GM12892 (cell line): ENCODE measurements around the gene TALDO1.

Experiments used
- DNase-seq: peaks from one replicate; pipeline ENCODE4 v3.0.0; 2011; ENCODE audit not compliant: insufficient read length
- FAIRE-seq: peaks from 2 replicates; lab custom pipeline; 2011; peaks lifted over from hg19 to GRCh38; lab: Jason Lieb, UNC
- POLR2A ChIP-seq: IDR thresholded peaks from 2 replicates; pipeline ENCODE4 v1.6.1; 2011; ENCODE audit warnings: low read depth, low read length, control low read depth
- POLR2AphosphoS5 ChIP-seq: IDR thresholded peaks from 2 replicates; pipeline ENCODE4 v1.6.1; 2011; ENCODE audit warnings: low read depth, low read length, control low read depth
- TAF1 ChIP-seq: IDR thresholded peaks from 2 replicates; pipeline ENCODE4 v1.6.1; 2011; ENCODE audit warnings: low read depth, mild to moderate bottlenecking, control low read depth, low read length, borderline replicate concordance

TALDO1 gene

GRCh38 chr11:765025-765801 is 17.9 kb downstream of the TALDO1 start:
- peak; percentile 83 for FAIRE-seq

DNA sequence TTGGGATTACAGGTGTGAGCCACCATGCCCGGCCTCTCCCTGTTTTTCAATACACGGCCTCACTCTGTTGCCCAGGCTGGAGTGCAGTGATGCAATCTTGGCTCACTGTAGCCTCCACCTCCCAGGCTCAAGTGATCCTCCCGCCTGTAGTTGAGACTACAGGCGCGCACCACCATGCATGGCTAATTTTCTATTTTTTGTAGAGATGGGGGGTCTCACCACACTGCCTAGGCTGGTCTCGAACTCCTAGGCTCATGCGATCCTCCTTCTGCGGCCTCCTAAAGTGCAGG is 18.5 kb downstream of the TALDO1 start:
- no peak for DNase-seq
- FAIRE-seq: no peak
- TF ChIP-seq POLR2A (no peak), POLR2AphosphoS5 (no peak), TAF1 (no peak)

More at GRCh38 chr11:765025-765801, 17.9 kb downstream of the TALDO1 start:
- TF ChIP-seq TAF1 (no peak), POLR2A (peak; percentile 46; the same call in 1 of the 2 replicates), POLR2AphosphoS5 (0 out of 2 replicates have a peak, but pooled peaks have one; percentile 60)
- peak; percentile 62 for DNase-seq

- no peak; the same call in 1 of the 2 replicates for TF ChIP-seq POLR2AphosphoS5
- TF ChIP-seq POLR2A: peak; percentile 35
- DNase-seq: no peak
- FAIRE-seq: peak; percentile 71
Observed at GRCh38 chr11:766106-766935, 19.1 kb downstream of the TALDO1 start.

DNA sequence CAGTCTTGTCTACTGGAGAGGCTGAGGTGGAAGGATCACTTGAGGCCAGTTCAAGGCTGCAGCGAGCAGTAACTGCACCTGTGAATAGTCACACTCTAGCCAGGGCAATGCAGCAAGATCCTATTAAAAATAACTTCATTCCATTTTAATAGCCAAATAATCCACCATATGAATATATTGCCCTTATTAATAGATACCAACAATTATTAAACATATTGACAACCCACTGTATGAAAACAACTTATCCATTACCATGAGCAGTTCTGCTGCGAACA is 19.6 kb downstream of the TALDO1 start:
- FAIRE-seq (no peak), DNase-seq (no peak)
- TF ChIP-seq TAF1: no peak
- TF ChIP-seq POLR2AphosphoS5: no peak
- TF ChIP-seq POLR2A: no peak

DNA sequence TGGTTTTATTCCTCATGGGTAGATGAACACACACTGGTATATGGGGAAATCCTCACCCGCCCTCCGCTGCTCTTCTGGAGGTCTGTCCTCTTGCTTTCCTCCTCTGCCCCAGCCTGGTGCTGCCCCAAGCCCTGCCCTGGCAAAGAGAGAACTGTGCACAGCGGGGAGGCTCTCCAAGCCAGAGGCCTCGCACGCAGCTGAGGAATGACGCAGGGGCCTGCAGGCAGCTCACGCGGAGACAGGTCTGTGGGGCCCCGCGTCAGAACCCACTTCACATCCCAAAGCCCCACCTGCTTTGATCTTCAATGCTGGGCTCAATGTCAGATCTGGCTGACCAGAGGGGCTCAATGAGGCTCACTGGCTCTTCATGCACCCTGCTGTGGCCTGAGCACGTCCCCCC is 20.0 kb downstream of the TALDO1 start:
- no peak for DNase-seq
- no peak for FAIRE-seq
- TF ChIP-seq POLR2AphosphoS5: peak; percentile 63; the same call in 1 of the 2 replicates
- peak; percentile 40; the same call in 1 of the 2 replicates for TF ChIP-seq POLR2A
- TF ChIP-seq TAF1: no peak

GRCh38 chr11:769887-770641 is 22.8 kb downstream of the TALDO1 start:
- no peak for FAIRE-seq
- no peak for DNase-seq
- TF ChIP-seq POLR2A (peak; percentile 28; the same call in 1 of the 2 replicates), POLR2AphosphoS5 (no peak), TAF1 (no peak)

DNA sequence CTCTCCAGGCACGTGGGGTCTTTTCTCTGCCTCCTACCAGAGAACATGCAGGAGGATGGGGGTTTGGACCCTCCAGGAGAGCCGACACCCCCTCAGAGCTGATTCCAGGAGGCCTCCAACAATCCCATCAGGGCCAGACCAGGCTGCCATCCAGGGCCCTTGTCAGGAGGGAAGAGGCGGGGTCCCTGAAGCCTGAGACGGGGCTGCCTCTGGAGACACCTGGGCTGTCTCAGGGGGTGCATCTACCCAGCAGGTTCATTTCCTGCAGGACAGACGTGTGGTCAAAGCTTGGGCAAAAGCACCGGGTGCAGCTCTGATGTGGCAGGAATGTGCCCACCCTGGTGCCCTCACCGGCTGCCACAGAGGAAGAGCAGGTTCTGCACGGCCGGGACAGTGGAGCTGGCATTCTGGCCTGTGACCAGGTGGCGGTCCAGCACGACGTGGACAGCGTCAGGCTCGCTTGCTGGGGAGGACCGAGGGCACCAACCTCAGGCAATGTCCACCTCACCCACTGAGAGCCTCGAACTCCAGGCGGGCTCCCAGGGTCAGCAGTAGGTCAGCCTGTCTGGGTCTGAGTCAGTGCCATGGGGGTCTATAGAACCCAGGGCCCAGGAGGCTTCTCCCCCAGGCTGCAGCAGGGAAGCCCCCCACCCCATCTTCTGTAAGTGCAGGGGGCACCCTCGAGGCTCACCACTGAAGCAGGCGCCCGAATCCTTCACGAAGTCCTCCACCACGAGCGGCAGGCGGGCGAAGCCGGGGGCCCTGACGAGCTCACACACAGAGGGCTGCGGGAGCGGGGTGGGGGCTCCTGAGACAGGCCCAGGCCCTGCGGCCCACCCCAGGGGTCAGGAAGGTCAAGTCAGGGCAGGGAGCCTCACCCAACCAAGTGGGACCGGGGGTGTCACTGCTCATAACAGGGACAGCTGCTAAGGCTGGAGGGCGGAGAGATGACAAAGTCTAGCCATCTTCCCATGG is 23.7 kb downstream of the TALDO1 start:
- FAIRE-seq (no peak), DNase-seq (no peak)
- no peak for TF ChIP-seq POLR2A
- 0 out of 2 replicates have a peak, but pooled peaks have one; percentile 2 for TF ChIP-seq POLR2AphosphoS5

- no peak for FAIRE-seq
- TF ChIP-seq TAF1 (no peak), POLR2A (no peak), POLR2AphosphoS5 (no peak)
Observed at GRCh38 chr11:771617-772204, 24.4 kb downstream of the TALDO1 start.

GRCh38 chr11:772429-773390 is 25.4 kb downstream of the TALDO1 start:
- FAIRE-seq (no peak), DNase-seq (no peak)
- TF ChIP-seq POLR2A (no peak), TAF1 (no peak), POLR2AphosphoS5 (no peak)

More at GRCh38 chr11:771617-772204, 24.4 kb downstream of the TALDO1 start:
- no peak for DNase-seq

DNA sequence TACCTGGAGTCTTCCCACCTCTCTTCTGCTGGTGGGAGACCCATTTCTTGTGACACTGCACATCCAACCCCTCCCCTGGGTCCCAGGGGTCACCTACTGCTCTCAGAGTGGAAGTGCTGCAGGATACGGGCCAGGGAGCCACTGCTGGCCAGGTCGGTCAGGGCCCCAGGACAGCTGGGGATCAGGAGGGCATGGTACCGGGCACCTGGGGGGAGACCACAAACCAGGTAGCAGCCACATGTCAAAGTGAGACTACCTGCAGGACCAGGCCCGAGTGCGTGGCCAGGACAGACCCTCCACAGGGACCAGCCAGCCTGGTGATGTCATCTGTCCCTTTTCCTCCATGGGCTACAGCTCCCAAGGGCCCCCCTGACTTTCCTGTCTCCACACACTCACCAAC is 26.2 kb downstream of the TALDO1 start:
- DNase-seq (no peak), FAIRE-seq (no peak)
- TF ChIP-seq POLR2AphosphoS5: no peak
- TF ChIP-seq TAF1: no peak
- no peak for TF ChIP-seq POLR2A
